Keratinocyte (primary cell): ENCODE data around the gene PPP1R3D. TPM values are rescaled to one million over a fixed set of nuclear protein-coding genes. Genes with fewer than 3 reads are reported as not detected.

Experiments used
- DNase-seq: peaks from one replicate; pipeline ENCODE4 v3.0.0-alpha.2; 2011; ENCODE audit warnings: low read depth, missing footprints, low spot score
- FAIRE-seq: peaks from 2 replicates; lab custom pipeline; 2011; peaks lifted over from hg19 to GRCh38; lab: Jason Lieb, UNC
- H2AFZ ChIP-seq: 2 replicates; pipeline ENCODE4 v1.6.0; 2012; ENCODE audit warnings: low read length, control low read depth, inconsistent platforms; ENCODE audit not compliant: control insufficient read depth
- H3K27ac ChIP-seq: 2 replicates; pipeline ENCODE4 v1.5.1; 2011; ENCODE audit warnings: low read length; ENCODE audit not compliant: control insufficient read depth, insufficient read depth
- H3K27me3 ChIP-seq: 3 replicates; pipeline ENCODE4 v1.6.0; 2011; ENCODE audit warnings: low read length; ENCODE audit not compliant: control insufficient read depth, insufficient read depth; ENCODE audit errors: extremely low read depth
- H3K36me3 ChIP-seq, 2 experiments: 2 replicates in 1 of 2; 3 replicates in 1 of 2; pipeline ENCODE4 v1.5.1; 2011; ENCODE audit warnings: low read length in 2 of 2, mild to moderate bottlenecking in 1 of 2; ENCODE audit not compliant: control insufficient read depth in 2 of 2, insufficient read depth in 2 of 2; ENCODE audit errors: extremely low read depth in 1 of 2
- H3K4me1 ChIP-seq: 3 replicates; pipeline ENCODE4 v1.5.1; 2011; ENCODE audit warnings: low read length; ENCODE audit not compliant: control insufficient read depth, insufficient read depth; ENCODE audit errors: extremely low read depth
- H3K4me2 ChIP-seq: 3 replicates; pipeline ENCODE4 v1.6.0; 2011; ENCODE audit warnings: low read depth, low read length; ENCODE audit not compliant: control insufficient read depth, insufficient read depth; ENCODE audit errors: extremely low read depth
- H3K4me3 ChIP-seq, 3 experiments: fragments of 200-600 bp in 1 of 3; sonication (generic) in 1 of 3; 2 replicates in 2 of 3; 3 replicates in 1 of 3; pipeline ENCODE4 v1.5.1; 2011 to 2016; ENCODE audit warnings: low read length in 3 of 3, mild to moderate bottlenecking in 3 of 3, control low read depth in 2 of 3, inconsistent platforms in 1 of 3, low read depth in 1 of 3, mixed read lengths in 1 of 3, mixed run types in 1 of 3, moderate library complexity in 1 of 3; ENCODE audit not compliant: control insufficient read depth in 2 of 3, insufficient read depth in 2 of 3; ENCODE audit errors: extremely low read depth in 1 of 3
- H3K79me2 ChIP-seq: 2 replicates; pipeline ENCODE4 v1.6.0; 2012; ENCODE audit warnings: low read length; ENCODE audit not compliant: control insufficient read depth, insufficient read depth
- H3K9ac ChIP-seq: 3 replicates; pipeline ENCODE4 v1.6.0; 2011; ENCODE audit warnings: low read length; ENCODE audit not compliant: control insufficient read depth, insufficient read depth; ENCODE audit errors: extremely low read depth
- H3K9me1 ChIP-seq: 3 replicates; pipeline ENCODE4 v1.6.0; 2011; ENCODE audit warnings: low read length; ENCODE audit not compliant: control insufficient read depth, insufficient read depth; ENCODE audit errors: extremely low read depth
- H3K9me3 ChIP-seq: 2 replicates; pipeline ENCODE4 v1.5.1; 2012; ENCODE audit warnings: low read depth, low read length; ENCODE audit not compliant: control insufficient read depth
- H4K20me1 ChIP-seq: 3 replicates; pipeline ENCODE4 v1.6.0; 2011; ENCODE audit warnings: low read length; ENCODE audit not compliant: control insufficient read depth, insufficient read depth; ENCODE audit errors: extremely low read depth
- EZH2 ChIP-seq: IDR thresholded peaks from one replicate; pipeline ENCODE4 v1.6.1; 2012; ENCODE audit warnings: inconsistent platforms, mild to moderate bottlenecking, low read length, moderate library complexity
- dilution Hi-C: fragments of 300-500 bp; cut with MboI; formaldehyde crosslinking; loops from one replicate; pipeline ENCODE4 v1.7.0; 2020; ENCODE audit warnings: low sequenced_read_pairs; ENCODE audit not compliant: extremely low pct_ligation_motif_present
- polyA plus RNA-seq, 5 experiments: library from polyadenylated mRNA; depleted of rRNA in 3 of 5; stranded (reverse) in 3 of 5; stranded (forward) in 1 of 5; unstranded in 1 of 5; fragments of >200 nt; gene quantifications; 1 replicate in 1 of 5; 2 replicates in 3 of 5; 3 replicates in 1 of 5; pipeline versions ENCODE4 v1.2.1 to v1.2.3, GENCODE V29; 2011 to 2012; ENCODE audit warnings: missing spikeins in 2 of 5, low read depth in 1 of 5, low replicate concordance in 1 of 5
- TF ChIP-seq, protein P1 (sequence below), 3 experiments: IDR thresholded peaks in 1 of 3; conservative IDR thresholded peaks in 1 of 3; optimal IDR thresholded peaks in 1 of 3; 2 replicates in 2 of 3; 3 replicates in 1 of 3; pipeline versions ENCODE3 to v1.5.1; 2011; ENCODE audit warnings: low read length in 3 of 3, mild to moderate bottlenecking in 3 of 3, moderate library complexity in 2 of 3, control low read depth in 1 of 3, inconsistent platforms in 1 of 3; ENCODE audit not compliant: insufficient read depth in 2 of 3; ENCODE audit errors: extremely low read depth in 1 of 3

The PPP1R3D gene
- polyA plus RNA-seq, 1 donor (not counting 4 experiments of a cell fraction or from before 2014, with no cell fraction given): 2.8 TPM

DNA sequence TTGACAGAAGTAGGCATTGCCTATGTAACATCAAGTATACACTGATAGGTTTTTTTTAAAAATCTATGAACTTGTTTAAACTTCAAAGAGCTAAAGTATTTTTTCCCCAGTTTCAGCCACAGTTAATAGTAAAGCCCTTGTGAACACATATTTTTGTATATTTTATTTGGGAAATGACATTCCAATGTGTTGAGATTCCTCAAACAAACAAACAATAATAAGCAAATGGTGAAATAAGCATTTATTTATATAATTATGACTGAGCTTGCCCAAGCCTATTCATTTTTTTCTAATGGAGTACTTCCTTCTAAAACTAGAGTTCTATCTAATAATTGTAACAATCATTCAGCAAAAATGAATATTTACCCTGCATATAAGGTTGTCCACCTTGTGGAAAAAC lies 19.2 kb downstream of the PPP1R3D start:
- DNase-seq (no peak), FAIRE-seq (no peak)
- Histone ChIP-seq H3K9ac (no peak overlapping the region), H3K4me2 (no peak overlapping the region), H3K36me3 (no peaks in the 10 kb centered on the region), H3K9me3 (no peaks in the 10 kb centered on the region), H2AFZ (no peak overlapping the region), H3K27me3 (no peaks in the 10 kb centered on the region), H4K20me1 (no peaks in the 10 kb centered on the region), H3K27ac (no peak overlapping the region), H3K4me3 (no peak overlapping the region), H3K79me2 (no peaks in the 10 kb centered on the region), H3K9me1 (no peaks in the 10 kb centered on the region), H3K4me1 (no peaks in the 10 kb centered on the region)
- TF ChIP-seq EZH2: no peak
- TF ChIP-seq, protein P1, sequence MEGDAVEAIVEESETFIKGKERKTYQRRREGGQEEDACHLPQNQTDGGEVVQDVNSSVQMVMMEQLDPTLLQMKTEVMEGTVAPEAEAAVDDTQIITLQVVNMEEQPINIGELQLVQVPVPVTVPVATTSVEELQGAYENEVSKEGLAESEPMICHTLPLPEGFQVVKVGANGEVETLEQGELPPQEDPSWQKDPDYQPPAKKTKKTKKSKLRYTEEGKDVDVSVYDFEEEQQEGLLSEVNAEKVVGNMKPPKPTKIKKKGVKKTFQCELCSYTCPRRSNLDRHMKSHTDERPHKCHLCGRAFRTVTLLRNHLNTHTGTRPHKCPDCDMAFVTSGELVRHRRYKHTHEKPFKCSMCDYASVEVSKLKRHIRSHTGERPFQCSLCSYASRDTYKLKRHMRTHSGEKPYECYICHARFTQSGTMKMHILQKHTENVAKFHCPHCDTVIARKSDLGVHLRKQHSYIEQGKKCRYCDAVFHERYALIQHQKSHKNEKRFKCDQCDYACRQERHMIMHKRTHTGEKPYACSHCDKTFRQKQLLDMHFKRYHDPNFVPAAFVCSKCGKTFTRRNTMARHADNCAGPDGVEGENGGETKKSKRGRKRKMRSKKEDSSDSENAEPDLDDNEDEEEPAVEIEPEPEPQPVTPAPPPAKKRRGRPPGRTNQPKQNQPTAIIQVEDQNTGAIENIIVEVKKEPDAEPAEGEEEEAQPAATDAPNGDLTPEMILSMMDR (optimal IDR thresholded peaks at IDR 0.05 in 1 of 3, IDR thresholded peaks at IDR 0.05 in 1 of 3, conservative IDR thresholded peaks at IDR 0.05 in 1 of 3; ENCODE audit: extremely low read depth in 1 of 3, insufficient read depth in 2 of 3, low read length in 3 of 3): no peak
- dilution Hi-C loops: no loop called here

DNA sequence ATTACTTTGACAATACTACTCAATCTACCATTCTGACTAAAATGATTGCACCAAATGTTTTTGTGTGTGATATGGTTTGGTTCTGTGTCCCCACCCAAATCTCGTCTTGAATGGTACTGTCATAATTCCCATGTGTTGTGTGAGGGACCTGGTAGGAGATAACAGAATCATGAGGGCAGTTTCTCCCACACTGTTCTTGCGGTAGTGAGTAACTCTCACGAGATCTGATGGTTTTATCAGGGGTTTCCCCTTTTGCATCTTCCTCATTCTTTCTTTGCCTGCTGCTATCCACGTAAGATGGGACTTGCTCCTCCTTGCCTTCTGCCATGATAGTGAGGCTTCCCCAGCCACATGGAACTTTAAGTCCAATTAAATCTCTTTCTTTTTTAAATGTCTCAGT lies 27.5 kb downstream of the PPP1R3D start:
- TF ChIP-seq EZH2: no peak
- TF ChIP-seq, protein P1 (optimal IDR thresholded peaks at IDR 0.05 in 1 of 3, IDR thresholded peaks at IDR 0.05 in 1 of 3, conservative IDR thresholded peaks at IDR 0.05 in 1 of 3; ENCODE audit: extremely low read depth in 1 of 3, insufficient read depth in 2 of 3, low read length in 3 of 3): no peak
- DNase-seq: no peak
- no peak overlapping the region for H3K4me3 ChIP-seq
- H3K4me2 ChIP-seq: no peak overlapping the region
- dilution Hi-C loops: no loop called here
- H3K36me3 ChIP-seq: no peaks in the 10 kb centered on the region
- no peaks in the 10 kb centered on the region for H3K9me1 ChIP-seq
- no peak overlapping the region for H3K27ac ChIP-seq
- H3K9ac ChIP-seq: no peak overlapping the region
- no peaks in the 10 kb centered on the region for H3K9me3 ChIP-seq
- H3K4me1 ChIP-seq: no peaks in the 10 kb centered on the region
- H3K27me3 ChIP-seq: no peaks in the 10 kb centered on the region
- FAIRE-seq: no peak
- H4K20me1 ChIP-seq: no peaks in the 10 kb centered on the region
- no peaks in the 10 kb centered on the region for H3K79me2 ChIP-seq
- no peak overlapping the region for H2AFZ ChIP-seq
